Measurements from ENCODE around the gene APBA1.

The APBA1 gene

GRCh38 chr9:69455311-69455710, 216.9 kb downstream of the APBA1 start:
- TF ChIP-seq, protein P1, sequence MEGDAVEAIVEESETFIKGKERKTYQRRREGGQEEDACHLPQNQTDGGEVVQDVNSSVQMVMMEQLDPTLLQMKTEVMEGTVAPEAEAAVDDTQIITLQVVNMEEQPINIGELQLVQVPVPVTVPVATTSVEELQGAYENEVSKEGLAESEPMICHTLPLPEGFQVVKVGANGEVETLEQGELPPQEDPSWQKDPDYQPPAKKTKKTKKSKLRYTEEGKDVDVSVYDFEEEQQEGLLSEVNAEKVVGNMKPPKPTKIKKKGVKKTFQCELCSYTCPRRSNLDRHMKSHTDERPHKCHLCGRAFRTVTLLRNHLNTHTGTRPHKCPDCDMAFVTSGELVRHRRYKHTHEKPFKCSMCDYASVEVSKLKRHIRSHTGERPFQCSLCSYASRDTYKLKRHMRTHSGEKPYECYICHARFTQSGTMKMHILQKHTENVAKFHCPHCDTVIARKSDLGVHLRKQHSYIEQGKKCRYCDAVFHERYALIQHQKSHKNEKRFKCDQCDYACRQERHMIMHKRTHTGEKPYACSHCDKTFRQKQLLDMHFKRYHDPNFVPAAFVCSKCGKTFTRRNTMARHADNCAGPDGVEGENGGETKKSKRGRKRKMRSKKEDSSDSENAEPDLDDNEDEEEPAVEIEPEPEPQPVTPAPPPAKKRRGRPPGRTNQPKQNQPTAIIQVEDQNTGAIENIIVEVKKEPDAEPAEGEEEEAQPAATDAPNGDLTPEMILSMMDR (conservative IDR thresholded peaks at IDR 0.05; ENCODE audit: low read depth, low read length): no peak
- no peak for DNase-seq (ENCODE audit: low read depth)
- H3K4me3 ChIP-seq (ENCODE audit: low read depth, low read length): no peak overlapping the region

GRCh38 chr9:69454321-69454720, 217.8 kb downstream of the APBA1 start:
- no peak for DNase-seq (ENCODE audit: low read depth)
- TF ChIP-seq, protein P1 (conservative IDR thresholded peaks at IDR 0.05; ENCODE audit: low read depth, low read length): no peak

GRCh38 chr9:69453746-69454145, 218.4 kb downstream of the APBA1 start:
- no peak overlapping the region for H3K4me3 ChIP-seq (ENCODE audit: low read depth, low read length)
- no peak for DNase-seq (ENCODE audit: low read depth)
- TF ChIP-seq, protein P1 (conservative IDR thresholded peaks at IDR 0.05; ENCODE audit: low read depth, low read length): no peak

More at GRCh38 chr9:69454321-69454720, 217.8 kb downstream of the APBA1 start:
- no peak overlapping the region for H3K4me3 ChIP-seq (ENCODE audit: low read depth, low read length)

- peak; percentile 8 for DNase-seq (ENCODE audit: low read depth)
- no peak overlapping the region for H3K4me3 ChIP-seq (ENCODE audit: low read depth, low read length)
- TF ChIP-seq, protein P1 (conservative IDR thresholded peaks at IDR 0.05; ENCODE audit: low read depth, low read length): no peak
Measured at GRCh38 chr9:69452110-69452782, 219.9 kb downstream of the APBA1 start.

GRCh38 chr9:69446496-69446895, 225.7 kb downstream of the APBA1 start:
- no peak for DNase-seq (ENCODE audit: low read depth)
- TF ChIP-seq, protein P1 (conservative IDR thresholded peaks at IDR 0.05; ENCODE audit: low read depth, low read length): no peak
- no peak overlapping the region for H3K4me3 ChIP-seq (ENCODE audit: low read depth, low read length)

DNA sequence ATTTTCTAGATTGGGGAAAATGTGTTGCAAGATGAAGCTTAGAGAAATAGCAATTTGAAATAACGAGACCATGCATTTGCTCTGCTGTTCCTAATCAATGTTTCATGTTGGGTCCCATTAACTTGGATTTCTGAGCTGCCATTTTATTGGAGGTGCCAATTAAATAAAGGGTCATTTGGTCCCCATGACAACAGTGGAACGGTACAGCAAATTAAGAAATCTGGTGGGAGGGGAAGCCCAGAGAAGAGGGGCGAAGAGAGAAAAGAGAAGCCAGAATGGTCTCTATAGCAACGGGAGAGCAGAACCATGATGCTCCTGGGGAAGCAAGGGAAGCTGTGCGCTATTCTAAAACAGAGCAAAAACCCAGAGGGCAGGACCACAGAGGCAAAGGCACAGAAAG, 226.9 kb downstream of the APBA1 start:
- DNase-seq (ENCODE audit: low read depth): no peak
- TF ChIP-seq, protein P1 (conservative IDR thresholded peaks at IDR 0.05; ENCODE audit: low read depth, low read length): no peak
- H3K4me3 ChIP-seq (ENCODE audit: low read depth, low read length): no peak overlapping the region

- no peak for DNase-seq (ENCODE audit: low read depth)
- TF ChIP-seq, protein P1 (conservative IDR thresholded peaks at IDR 0.05; ENCODE audit: low read depth, low read length): no peak
- no peak overlapping the region for H3K4me3 ChIP-seq (ENCODE audit: low read depth, low read length)
Measured at GRCh38 chr9:69444791-69445190, 227.4 kb downstream of the APBA1 start.
